Measurements from ENCODE around the gene BAMBI. TPM values are rescaled to one million over a fixed set of nuclear protein-coding genes. Genes with fewer than 3 reads are reported as not detected.

Gene BAMBI
- total RNA-seq, 1 experiment from 2014 or later, result 79.1 TPM

DNA sequence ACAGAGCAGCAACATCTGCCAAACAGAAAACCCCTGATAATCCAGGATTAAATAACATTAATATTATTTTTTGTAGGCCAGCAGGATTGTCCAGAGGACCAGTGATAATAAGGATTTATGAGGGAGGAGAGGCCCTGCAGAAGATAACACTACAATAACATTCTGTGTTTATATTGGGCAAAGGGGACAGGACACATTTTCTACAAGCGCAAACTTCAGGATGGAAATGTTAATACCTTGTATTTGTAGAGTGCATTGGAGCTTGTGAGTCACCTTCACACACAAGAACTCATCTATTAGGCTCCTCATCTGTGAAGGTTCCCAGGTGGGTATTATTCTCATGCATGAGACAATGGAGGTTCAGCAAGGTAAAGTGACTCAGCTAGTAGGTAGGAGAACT is 51.0 kb downstream of the BAMBI start:
- no peaks in the 10 kb centered on the region for H3K36me3 ChIP-seq (replicated peaks; ENCODE audit: control insufficient read depth, insufficient read depth, low read length)
- DNase-seq, result no peak
- no peaks in the 10 kb centered on the region for H3K27me3 ChIP-seq (ENCODE audit: control insufficient read depth, insufficient read depth, low read length)
- no peak overlapping the region for H3K4me3 ChIP-seq (ENCODE audit: insufficient read depth, low read depth, low read length)

DNA sequence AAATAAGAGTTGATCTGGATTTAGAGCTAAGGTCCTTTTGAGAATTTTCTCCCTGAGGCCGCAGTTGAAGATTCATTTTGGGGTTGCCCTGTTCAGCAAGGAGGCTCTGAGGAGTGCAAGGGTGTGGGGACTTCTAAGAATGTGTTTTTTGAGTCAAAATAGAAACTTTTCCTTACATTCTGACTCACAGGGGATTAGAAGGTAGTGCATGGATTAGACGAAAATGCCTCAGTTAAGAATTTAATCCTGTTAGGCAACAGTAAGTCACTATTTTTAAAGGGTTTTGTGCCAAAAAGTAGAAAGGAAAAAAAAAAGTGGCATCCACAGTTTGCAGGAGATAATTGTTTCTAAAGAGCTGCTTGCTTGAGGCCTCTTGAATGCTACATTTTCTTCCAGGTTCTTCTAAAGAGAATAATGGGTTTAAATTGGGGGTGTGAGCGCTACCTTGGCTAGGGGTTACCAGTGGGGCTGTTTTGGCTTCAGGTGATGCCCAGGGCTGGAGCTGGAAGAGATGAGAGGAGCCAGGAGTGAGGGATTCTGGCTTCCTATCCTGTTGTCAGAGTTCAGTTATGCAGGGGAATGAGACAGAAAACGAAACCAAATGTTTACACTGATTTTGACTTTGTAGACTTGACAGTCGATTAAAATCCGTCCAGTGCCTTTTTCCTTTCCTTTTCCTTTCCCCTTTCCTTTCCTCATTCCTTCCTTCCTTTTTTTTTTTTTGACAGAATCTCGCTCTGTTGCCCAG is 52.9 kb downstream of the BAMBI start:
- Histone ChIP-seq H3K27me3 (ENCODE audit: control insufficient read depth, insufficient read depth, low read length) (no peaks in the 10 kb centered on the region), H3K4me3 (ENCODE audit: insufficient read depth, low read depth, low read length) (no peak overlapping the region)

DNA sequence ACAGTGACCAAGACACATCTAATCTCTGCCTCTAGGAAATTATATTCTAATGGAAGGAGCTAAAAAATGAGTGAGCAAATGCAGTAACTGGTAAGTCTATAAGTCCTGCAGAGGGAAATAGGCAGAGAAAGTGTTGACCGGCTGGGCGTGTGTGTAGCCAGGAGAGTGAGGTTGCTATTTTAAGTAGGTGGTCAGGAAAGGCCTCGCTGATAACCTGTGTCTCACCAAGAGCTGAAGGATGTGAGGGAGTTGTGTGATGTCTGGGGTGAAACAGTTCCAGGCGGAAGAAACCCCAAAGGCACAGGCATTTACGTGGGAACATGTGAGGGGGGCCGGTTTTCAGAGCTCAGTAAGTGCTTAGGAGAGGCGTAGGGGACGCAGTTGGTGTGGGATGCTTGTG is 54.8 kb downstream of the BAMBI start:
- H3K4me3 ChIP-seq (ENCODE audit: insufficient read depth, low read depth, low read length), result no peak overlapping the region
- no peak for DNase-seq
- no peaks in the 10 kb centered on the region for H3K36me3 ChIP-seq (replicated peaks; ENCODE audit: control insufficient read depth, insufficient read depth, low read length)
- H3K27me3 ChIP-seq (ENCODE audit: control insufficient read depth, insufficient read depth, low read length), result no peaks in the 10 kb centered on the region

More for the DNA sequence above, 52.9 kb downstream of the BAMBI start:
- H3K36me3 ChIP-seq (replicated peaks; ENCODE audit: control insufficient read depth, insufficient read depth, low read length), result no peaks in the 10 kb centered on the region
- no peak for DNase-seq

Other genes with a start within 250 kb of the BAMBI start
- gene WAC, start 144.4 kb upstream of the BAMBI start, total RNA-seq (2014; rRNA removed; shearing (Covaris generic)), result 71.0 and 99.9 TPM in 2 replicates

All from H7 (cell line).